HG03039 (cell line): ENCODE measurements around the gene ZNF410.

ENCODE experiments used
- ATAC-seq: cut with Tn5 transposase; IDR thresholded peaks from one replicate; pipeline ENCODE4 v1.9.1; 2021; ENCODE audit warnings: mild to moderate bottlenecking, moderate library complexity; ENCODE audit not compliant: unreplicated experiment

ZNF410 gene

GRCh38 chr14:73949752-73950734 is 63.4 kb downstream of the ZNF410 start, which contains the start of the genes COQ6 and FAM161B:
Gene COQ6 (plus strand): TSS chr14:73950302. CDS start chr14:73950333, 31 bp downstream.
Gene FAM161B (minus strand): TSS chr14:73950094. CDS start chr14:73950026, 68 bp downstream.
- peak; percentile 74 for ATAC-seq

- ATAC-seq: no peak
Measured at GRCh38 chr14:73953731-73954130, 67.1 kb downstream of the ZNF410 start.

GRCh38 chr14:73955674-73956073 is 69.0 kb downstream of the ZNF410 start:
- no peak for ATAC-seq

GRCh38 chr14:73958591-73958990 is 71.9 kb downstream of the ZNF410 start:
- no peak for ATAC-seq

- ATAC-seq: no peak
Measured at GRCh38 chr14:73961192-73961591, 74.5 kb downstream of the ZNF410 start.

- no peak for ATAC-seq
Measured at GRCh38 chr14:73965216-73965615, 78.6 kb downstream of the ZNF410 start.

- no peak for ATAC-seq
Measured at GRCh38 chr14:73968885-73969284, 82.2 kb downstream of the ZNF410 start.

GRCh38 chr14:73973497-73973896 is 86.8 kb downstream of the ZNF410 start:
- no peak for ATAC-seq

GRCh38 chr14:73976125-73976524 is 89.5 kb downstream of the ZNF410 start:
- no peak for ATAC-seq

- no peak for ATAC-seq
Measured at GRCh38 chr14:73977896-73978295, 91.2 kb downstream of the ZNF410 start.
